Renal cortex interstitium (tissue), 11 donors: ENCODE results near the gene SRD5A1. TPM values are rescaled to one million over a fixed set of nuclear protein-coding genes. Genes with fewer than 3 reads are reported as not detected.

ENCODE experiments used
- DNase-seq, 11 donors: peaks; one replicate each; pipeline ENCODE4 v3.0.0-alpha.2; 2013; ENCODE audit warnings: low read depth in 9 of 11, low spot score in 4 of 11; ENCODE audit errors: extremely low read depth in 1 of 11
- polyA plus RNA-seq, 3 donors: library from polyadenylated mRNA; unstranded; fragments of 120-200 nt; gene quantifications; one replicate each; pipeline ENCODE4 v1.2.1, GENCODE V29; 2013; ENCODE audit not compliant: insufficient read length in 3 of 3

The SRD5A1 gene
- polyA plus RNA-seq, 3 donors, result 10.4 to 12.7 (median 12.7) TPM

- no peak for DNase-seq
Observed at GRCh38 chr5:6700685-6701355, 67.6 kb downstream of the SRD5A1 start.

GRCh38 chr5:6701491-6701890, 68.3 kb downstream of the SRD5A1 start:
- DNase-seq, result no peak

GRCh38 chr5:6702633-6703032, 69.4 kb downstream of the SRD5A1 start:
- no peak for DNase-seq

- no peak for DNase-seq
Observed at GRCh38 chr5:6703806-6704205, 70.6 kb downstream of the SRD5A1 start.

GRCh38 chr5:6704361-6704851, 71.2 kb downstream of the SRD5A1 start:
- no peak for DNase-seq

- no peak for DNase-seq
Observed at GRCh38 chr5:6705088-6705487, 71.8 kb downstream of the SRD5A1 start.

- no peak for DNase-seq
Observed at GRCh38 chr5:6705959-6706358, 72.7 kb downstream of the SRD5A1 start.

- DNase-seq, result no peak
Observed at GRCh38 chr5:6707852-6708251, 74.6 kb downstream of the SRD5A1 start.

- DNase-seq, result no peak
Observed at GRCh38 chr5:6708814-6709213, 75.6 kb downstream of the SRD5A1 start.

GRCh38 chr5:6710070-6710469, 76.8 kb downstream of the SRD5A1 start:
- DNase-seq, result no peak

GRCh38 chr5:6710551-6711318, 77.5 kb downstream of the SRD5A1 start:
- no peak for DNase-seq

- no peak for DNase-seq
Observed at GRCh38 chr5:6711409-6712141, 78.3 kb downstream of the SRD5A1 start.

GRCh38 chr5:6712142-6712576, 78.9 kb downstream of the SRD5A1 start:
- peak in 3 of 11 donors; percentile 16 to 24 (median 22) for DNase-seq

GRCh38 chr5:6712577-6713273, 79.5 kb downstream of the SRD5A1 start:
- DNase-seq, result peak; percentile 88 to 97 (median 96)

GRCh38 chr5:6713274-6714225, 80.3 kb downstream of the SRD5A1 start, which contains the start of gene TENT4A:
TENT4A (plus strand) TSS chr5:6713432; CDS start chr5:6713984, 552 bp downstream.
- DNase-seq, result peak in 1 of 11 donors; percentile 9

GRCh38 chr5:6714226-6715041, 81.2 kb downstream of the SRD5A1 start:
- DNase-seq, result peak in 2 of 11 donors; percentile 9 to 12

- no peak for DNase-seq
Observed at GRCh38 chr5:6715271-6715670, 82.0 kb downstream of the SRD5A1 start.
